Ishikawa (cell line): ENCODE results near the gene ZNF174.

ENCODE experiments used
- CEBPB ChIP-seq: IDR thresholded peaks from 2 replicates; pipeline ENCODE4 v1.6.1; 2012
- CREB1 ChIP-seq: IDR thresholded peaks from 2 replicates; pipeline ENCODE4 v1.6.1; 2012; ENCODE audit warnings: low read depth
- EGR1 ChIP-seq: IDR thresholded peaks from 2 replicates; pipeline ENCODE4 v1.6.1; 2012
- EP300 ChIP-seq: IDR thresholded peaks from 2 replicates; pipeline ENCODE4 v1.6.1; 2012; ENCODE audit warnings: borderline replicate concordance
- FOXM1 ChIP-seq: IDR thresholded peaks from 2 replicates; pipeline ENCODE4 v1.6.1; 2012; ENCODE audit warnings: low read depth, borderline replicate concordance
- RAD21 ChIP-seq: IDR thresholded peaks from 2 replicates; pipeline ENCODE4 v1.6.1; 2012; ENCODE audit warnings: low read depth
- USF1 ChIP-seq: IDR thresholded peaks from 2 replicates; pipeline ENCODE4 v1.6.1; 2012
- TF ChIP-seq, protein P1 (sequence below): IDR thresholded peaks from 2 replicates; pipeline ENCODE4 v1.6.1; 2012; ENCODE audit warnings: low read depth, mild to moderate bottlenecking
- TF ChIP-seq, protein P2 (sequence below): IDR thresholded peaks from 2 replicates; pipeline ENCODE4 v1.6.1; 2012

DNA sequence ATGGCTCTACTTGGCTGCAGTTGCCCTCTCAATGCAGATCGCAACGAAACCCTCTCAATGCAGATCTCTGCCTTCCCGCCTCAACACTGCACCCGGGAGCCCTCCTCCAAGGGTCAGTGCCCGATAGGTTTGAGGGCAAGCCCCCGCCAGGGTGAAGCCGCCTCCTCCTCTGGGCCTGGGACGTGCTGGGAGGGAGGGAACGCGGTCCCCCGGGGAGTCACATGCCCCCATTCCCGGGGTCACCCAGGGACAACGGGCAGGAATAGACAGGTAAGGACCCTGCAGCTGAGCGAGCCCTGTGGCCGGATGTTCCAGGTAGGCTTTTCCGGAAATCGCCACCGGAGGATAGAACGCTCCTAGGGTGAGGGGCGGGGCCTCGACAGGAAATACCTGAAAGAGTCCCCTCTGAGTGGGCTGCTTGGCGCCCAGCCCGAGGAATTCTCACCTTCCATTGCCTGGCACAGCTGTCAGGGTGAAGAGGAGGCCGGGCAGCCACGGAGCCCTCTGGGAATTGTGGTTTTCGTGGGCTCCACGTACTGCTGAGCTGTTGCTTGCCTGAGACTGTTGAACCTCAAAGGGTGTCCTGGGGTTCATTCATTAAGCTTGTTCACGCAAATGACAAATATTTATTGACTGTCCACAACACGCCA, 12.8 kb downstream of the ZNF174 start:
- no peak for TF ChIP-seq EP300
- no peak for TF ChIP-seq CEBPB
- no peak for TF ChIP-seq CREB1
- no peak for TF ChIP-seq EGR1
- TF ChIP-seq FOXM1 = no peak
- TF ChIP-seq, protein P1, sequence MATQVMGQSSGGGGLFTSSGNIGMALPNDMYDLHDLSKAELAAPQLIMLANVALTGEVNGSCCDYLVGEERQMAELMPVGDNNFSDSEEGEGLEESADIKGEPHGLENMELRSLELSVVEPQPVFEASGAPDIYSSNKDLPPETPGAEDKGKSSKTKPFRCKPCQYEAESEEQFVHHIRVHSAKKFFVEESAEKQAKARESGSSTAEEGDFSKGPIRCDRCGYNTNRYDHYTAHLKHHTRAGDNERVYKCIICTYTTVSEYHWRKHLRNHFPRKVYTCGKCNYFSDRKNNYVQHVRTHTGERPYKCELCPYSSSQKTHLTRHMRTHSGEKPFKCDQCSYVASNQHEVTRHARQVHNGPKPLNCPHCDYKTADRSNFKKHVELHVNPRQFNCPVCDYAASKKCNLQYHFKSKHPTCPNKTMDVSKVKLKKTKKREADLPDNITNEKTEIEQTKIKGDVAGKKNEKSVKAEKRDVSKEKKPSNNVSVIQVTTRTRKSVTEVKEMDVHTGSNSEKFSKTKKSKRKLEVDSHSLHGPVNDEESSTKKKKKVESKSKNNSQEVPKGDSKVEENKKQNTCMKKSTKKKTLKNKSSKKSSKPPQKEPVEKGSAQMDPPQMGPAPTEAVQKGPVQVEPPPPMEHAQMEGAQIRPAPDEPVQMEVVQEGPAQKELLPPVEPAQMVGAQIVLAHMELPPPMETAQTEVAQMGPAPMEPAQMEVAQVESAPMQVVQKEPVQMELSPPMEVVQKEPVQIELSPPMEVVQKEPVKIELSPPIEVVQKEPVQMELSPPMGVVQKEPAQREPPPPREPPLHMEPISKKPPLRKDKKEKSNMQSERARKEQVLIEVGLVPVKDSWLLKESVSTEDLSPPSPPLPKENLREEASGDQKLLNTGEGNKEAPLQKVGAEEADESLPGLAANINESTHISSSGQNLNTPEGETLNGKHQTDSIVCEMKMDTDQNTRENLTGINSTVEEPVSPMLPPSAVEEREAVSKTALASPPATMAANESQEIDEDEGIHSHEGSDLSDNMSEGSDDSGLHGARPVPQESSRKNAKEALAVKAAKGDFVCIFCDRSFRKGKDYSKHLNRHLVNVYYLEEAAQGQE = no peak
- TF ChIP-seq, protein P2, sequence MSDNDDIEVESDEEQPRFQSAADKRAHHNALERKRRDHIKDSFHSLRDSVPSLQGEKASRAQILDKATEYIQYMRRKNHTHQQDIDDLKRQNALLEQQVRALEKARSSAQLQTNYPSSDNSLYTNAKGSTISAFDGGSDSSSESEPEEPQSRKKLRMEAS = no peak
- no peak for TF ChIP-seq USF1
- no peak for TF ChIP-seq RAD21
